Pancreas (tissue), 10 donors: Measurements from ENCODE around the gene MRPS14. TPM values are rescaled to one million over a fixed set of nuclear protein-coding genes. Genes with fewer than 3 reads are reported as not detected.

Experiments used
- ATAC-seq, 4 donors: fragments of 200-7000 bp; cut with Tn5 transposase; one replicate each; pipeline versions ENCODE4 v1.8.0 to v1.9.1; 2020; ENCODE audit warnings: mild to moderate bottlenecking in 4 of 4, moderate library complexity in 4 of 4
- DNase-seq, 6 donors: peaks; one replicate each; pipeline ENCODE4 v3.0.0-alpha.2; 2020
- FAIRE-seq: peaks from 2 replicates; lab custom pipeline; 2012; peaks lifted over from hg19 to GRCh38; lab: Jason Lieb, UNC
- H3K27ac ChIP-seq, 4 donors: fragments of 200-600 bp; sonication (generic); 1 replicate in 3 of 4; 2 replicates in 1 of 4; pipeline versions ENCODE4 v1.5.0 to v1.8.0; 2020
- H3K27me3 ChIP-seq, 4 donors: fragments of 200-600 bp; one replicate each; pipeline ENCODE4 v1.8.0; 2021
- H3K36me3 ChIP-seq, 3 donors: fragments of 200-600 bp; sonication (generic) in 1 of 3; one replicate each; pipeline versions ENCODE4 v1.5.0 to v1.8.0; 2020 to 2021
- H3K4me1 ChIP-seq, 3 donors: fragments of 200-600 bp; one replicate each; pipeline ENCODE4 v1.8.0; 2021
- H3K4me3 ChIP-seq, 4 donors: fragments of 200-600 bp; sonication (generic) in 2 of 4; one replicate each; pipeline versions ENCODE4 v1.5.0 to v1.8.0; 2020 to 2021
- H3K9me3 ChIP-seq, 4 donors: fragments of 200-600 bp; one replicate each; pipeline ENCODE4 v1.8.0; 2021
- WGBS, 2 donors: extraction: QIAGEN DNeasy Blood & Tissue Kit; methylation state at CpG; one replicate each; pipeline ENCODE4 v1.1.7; 2013; 5-methylcytosine and 5-hydroxymethylcytosine counted together
- intact Hi-C, 3 donors: fragments of 100-400 bp; cut with DNase I; formaldehyde crosslinking; loops; one replicate each; pipeline versions ENCODE4 v1.11.1 to v1.14.2; 2022
- polyA plus RNA-seq, 2 donors: library from polyadenylated mRNA; stranded (reverse); fragments of 200-250 nt; gene quantifications; one replicate each; pipeline ENCODE4 v1.2.3, GENCODE V29; 2013
- total RNA-seq, 6 donors: library from RNA; stranded (reverse); fragmentation: NEBNext Ultra II Directional in 4 of 6; extraction: Animal tissue kit (Norgen Biotek cat#: 25700) in 4 of 6; gene quantifications; one replicate each; pipeline versions ENCODE4 v1.2.1 to v1.2.4, GENCODE V29; 2021 to 2023
- TF ChIP-seq, protein P1 (sequence below), 4 donors: fragments of 200-600 bp; sonication (generic) in 3 of 4; IDR thresholded peaks; one replicate each; pipeline versions ENCODE4 v1.5.0 to v1.8.0; 2021; ENCODE audit warnings: antibody characterized with exemption in 4 of 4
- donor health status: healthy with polysubstance abuse.
- donor health status: DM: no; HTN: no; CAD: no; lungs with moderate emphysema.
- donor health status: DM: no; HTN: no; CAD: no.
- donor health status: control.
- donor health status: control.
- donor health status: Bipolar disorder and iron deficiency.
- donor health status: DM: yes; HTN: yes; CAD: no.
- donor health status: DM: no; HTN: no; CAD: no.
- donor health status: DM: no; HTN: no; CAD: no.
- donor health status: DM: yes; HTN: yes; CAD: no.

Gene MRPS14
- total and polyA plus RNA-seq, 8 donors = 6.8 to 19.9 (median 15.6) TPM

DNA sequence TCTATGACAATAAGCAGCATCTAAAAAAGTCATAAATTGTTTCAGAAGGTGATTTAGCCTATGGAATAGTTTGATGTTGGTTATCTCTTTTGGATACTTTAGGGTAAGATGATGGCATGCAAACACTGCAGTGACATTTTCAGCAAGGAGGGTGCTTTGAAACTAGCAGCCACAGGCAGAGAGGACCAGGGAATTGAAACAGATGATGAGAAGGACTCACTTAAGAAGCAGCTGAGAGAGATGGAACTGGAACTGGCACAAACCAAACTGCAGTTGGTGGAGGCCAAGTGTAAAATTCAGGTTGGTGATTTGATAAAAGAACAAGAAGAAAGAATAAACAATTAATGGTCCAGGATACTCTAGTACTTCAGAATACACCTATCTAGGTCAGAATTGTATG, 34.7 kb downstream of the MRPS14 start:
- ATAC-seq (no peak), FAIRE-seq (no peak)
- no peaks in the 10 kb centered on the region for H3K4me1 ChIP-seq

DNA sequence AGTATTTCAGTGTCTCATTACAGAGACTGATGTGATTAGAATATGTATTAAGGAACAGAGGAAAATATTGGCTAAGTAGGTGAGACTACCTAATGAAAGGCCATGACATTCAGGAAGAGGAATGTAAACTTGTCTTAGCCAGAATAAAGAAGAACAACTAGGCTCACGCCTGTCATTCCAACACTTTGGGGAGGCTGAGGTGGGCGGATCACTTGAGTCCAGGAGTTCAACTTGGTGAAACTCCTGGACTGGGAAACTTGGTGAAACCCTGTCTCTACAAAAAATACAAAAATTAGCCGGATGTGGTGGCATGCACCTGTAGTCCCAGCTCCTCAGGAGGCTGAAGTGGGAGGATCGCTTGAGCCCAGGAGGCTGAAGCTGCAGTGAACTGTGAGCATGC, 38.3 kb downstream of the MRPS14 start:
- Histone ChIP-seq H3K27me3 (no peaks in the 10 kb centered on the region), H3K4me1 (no peaks in the 10 kb centered on the region), H3K36me3 (peaks cover 0 to 24% (median 0%) of the 10 kb centered on the region in 3 donors), H3K27ac (no peak overlapping the region), H3K9me3 (no peaks in the 10 kb centered on the region), H3K4me3 (no peak overlapping the region)
- 97 to 98% methylated on average over 4 of the region's 4 CpGs for WGBS, 2 donors
- intact Hi-C loops = loop anchor here in 2 of 3 donors (10.0 kb wide), 3 partner anchors 100 to 220 kb away; no protein-coding TSS in a partner anchor
- DNase-seq (no peak), ATAC-seq (no peak), FAIRE-seq (no peak)
- TF ChIP-seq, protein P1, sequence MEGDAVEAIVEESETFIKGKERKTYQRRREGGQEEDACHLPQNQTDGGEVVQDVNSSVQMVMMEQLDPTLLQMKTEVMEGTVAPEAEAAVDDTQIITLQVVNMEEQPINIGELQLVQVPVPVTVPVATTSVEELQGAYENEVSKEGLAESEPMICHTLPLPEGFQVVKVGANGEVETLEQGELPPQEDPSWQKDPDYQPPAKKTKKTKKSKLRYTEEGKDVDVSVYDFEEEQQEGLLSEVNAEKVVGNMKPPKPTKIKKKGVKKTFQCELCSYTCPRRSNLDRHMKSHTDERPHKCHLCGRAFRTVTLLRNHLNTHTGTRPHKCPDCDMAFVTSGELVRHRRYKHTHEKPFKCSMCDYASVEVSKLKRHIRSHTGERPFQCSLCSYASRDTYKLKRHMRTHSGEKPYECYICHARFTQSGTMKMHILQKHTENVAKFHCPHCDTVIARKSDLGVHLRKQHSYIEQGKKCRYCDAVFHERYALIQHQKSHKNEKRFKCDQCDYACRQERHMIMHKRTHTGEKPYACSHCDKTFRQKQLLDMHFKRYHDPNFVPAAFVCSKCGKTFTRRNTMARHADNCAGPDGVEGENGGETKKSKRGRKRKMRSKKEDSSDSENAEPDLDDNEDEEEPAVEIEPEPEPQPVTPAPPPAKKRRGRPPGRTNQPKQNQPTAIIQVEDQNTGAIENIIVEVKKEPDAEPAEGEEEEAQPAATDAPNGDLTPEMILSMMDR (IDR thresholded peaks at IDR 0.05) = no peak

More for the DNA sequence above, 34.7 kb downstream of the MRPS14 start:
- Histone ChIP-seq H3K36me3 (peaks cover 0 to 9% (median 0%) of the 10 kb centered on the region in 3 donors), H3K9me3 (no peaks in the 10 kb centered on the region), H3K27ac (no peak overlapping the region), H3K4me3 (no peak overlapping the region), H3K27me3 (no peaks in the 10 kb centered on the region)
- DNase-seq = no peak
- TF ChIP-seq, protein P1 (IDR thresholded peaks at IDR 0.05) = no peak
- intact Hi-C loops = loop anchor here in 2 of 3 donors (10.0 kb wide), 3 partner anchors 104 to 224 kb away; no protein-coding TSS in a partner anchor

DNA sequence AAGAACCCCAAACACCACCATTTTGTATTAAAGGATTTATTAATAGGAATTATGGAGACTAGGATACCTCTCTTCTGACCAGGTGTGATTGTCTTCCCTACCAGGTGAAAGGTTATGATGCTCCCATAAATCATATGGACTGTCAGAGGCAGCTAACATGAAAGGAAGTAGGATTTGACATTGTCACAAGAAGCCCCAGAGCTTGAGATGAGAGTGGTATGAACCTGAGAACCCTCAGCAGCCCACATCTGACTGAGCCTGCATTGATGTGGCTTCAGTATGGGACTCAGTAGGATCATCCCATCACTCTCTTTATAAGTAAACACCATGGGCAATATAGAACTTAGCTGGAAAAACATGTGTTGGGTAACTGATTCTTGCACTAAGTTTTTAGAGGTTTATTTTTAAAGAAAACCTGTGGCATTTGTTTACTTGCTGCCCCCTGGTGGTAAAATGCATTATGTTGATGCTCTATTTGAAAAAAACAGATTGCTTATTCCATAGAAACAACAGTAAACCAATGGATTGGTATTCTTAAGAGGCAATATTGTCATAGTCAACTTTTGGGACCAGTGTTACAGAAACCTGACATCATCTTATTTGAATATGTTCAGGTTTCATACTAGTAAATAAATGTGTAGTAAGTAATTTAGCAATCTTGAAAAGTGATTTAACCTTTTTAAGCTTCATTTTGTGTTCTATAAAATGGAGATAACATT, 40.1 kb downstream of the MRPS14 start:
- no peak overlapping the region for H3K4me3 ChIP-seq
- no peaks in the 10 kb centered on the region for H3K27me3 ChIP-seq
- no peak for DNase-seq
- no peaks in the 10 kb centered on the region for H3K9me3 ChIP-seq
- TF ChIP-seq, protein P1 (IDR thresholded peaks at IDR 0.05) = peak in 3 of 4 donors; percentile 32 to 53 (median 48)
- no peaks in the 10 kb centered on the region for H3K4me1 ChIP-seq
- peaks cover 0 to 34% (median 6%) of the 10 kb centered on the region in 3 donors for H3K36me3 ChIP-seq
- intact Hi-C loops = loop anchor here in 2 of 3 donors (10.0 kb wide), 3 partner anchors 98 to 218 kb away; no protein-coding TSS in a partner anchor
- H3K27ac ChIP-seq = no peak overlapping the region
- no peak for FAIRE-seq
- ATAC-seq = peak in 2 of 4 donors; percentile 18 to 23

DNA sequence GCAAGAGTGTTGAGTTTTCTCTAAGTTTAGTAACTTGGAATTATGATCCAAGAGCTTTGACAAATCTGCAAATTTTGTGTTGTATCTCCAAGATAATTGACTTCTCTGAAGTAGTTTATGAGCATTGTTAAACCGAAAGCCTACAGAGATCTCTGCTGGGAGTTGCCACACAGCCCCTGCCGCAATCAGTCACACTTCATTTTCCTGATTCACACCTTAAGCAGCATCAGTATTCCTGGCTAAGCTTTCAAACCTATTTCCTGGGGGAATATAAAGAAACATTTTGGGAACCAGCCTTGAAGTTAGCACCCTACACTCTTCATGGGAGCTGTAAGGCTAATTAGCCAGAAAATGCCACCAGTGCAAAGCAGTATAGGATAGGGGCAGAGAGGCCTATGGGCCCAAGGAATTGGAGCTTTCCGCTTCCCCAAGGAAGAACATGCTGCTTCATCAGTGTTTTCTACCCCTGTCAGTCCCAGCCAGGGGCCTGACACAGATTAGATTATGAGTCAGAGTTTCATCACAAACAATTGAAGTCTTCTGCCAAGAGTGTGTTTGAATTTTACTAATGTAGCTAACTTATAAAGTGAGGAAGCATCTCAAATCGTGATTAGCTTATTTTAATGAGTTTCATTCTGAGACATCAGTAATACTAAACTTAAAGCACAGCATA, 46.7 kb downstream of the MRPS14 start:
- Histone ChIP-seq H3K27ac (no peak overlapping the region), H3K27me3 (no peaks in the 10 kb centered on the region), H3K9me3 (no peaks in the 10 kb centered on the region), H3K4me3 (no peak overlapping the region), H3K4me1 (peaks cover 0 to 1% (median 0%) of the 10 kb centered on the region in 3 donors), H3K36me3 (peaks cover 0 to 22% (median 6%) of the 10 kb centered on the region in 3 donors)
- ATAC-seq = peak in 2 of 4 donors; percentile 28 to 37
- no peak for DNase-seq
- 80 to 85% methylated on average over 4 of the region's 4 CpGs for WGBS, 2 donors
- intact Hi-C loops = no loop called here
- TF ChIP-seq, protein P1 (IDR thresholded peaks at IDR 0.05) = no peak
- no peak for FAIRE-seq
